ENCODE measurements around the gene SSRP1. TPM values are rescaled to one million over a fixed set of nuclear protein-coding genes. Genes with fewer than 3 reads are reported as not detected.

The SSRP1 gene
- total RNA-seq, 2 experiments from 2014 or later: 158 to 196 TPM

Other genes with a start within 250 kb of the SSRP1 start
- not detected for gene LRRC55, start 153.9 kb downstream of the SSRP1 start, total RNA-seq
- gene APLNR, start 98.6 kb downstream of the SSRP1 start, total RNA-seq: not detected
- gene TNKS1BP1, start 10.9 kb downstream of the SSRP1 start, total RNA-seq: 1 to 10 TPM; 4.4 to 5.8 TPM
- gene P2RX3, start 2.5 kb upstream of the SSRP1 start, total RNA-seq: not detected
- not detected for gene PRG3, start 45.3 kb upstream of the SSRP1 start, total RNA-seq
- under 1 TPM; 0.59 to 0.79 TPM for gene PRG2, start 54.8 kb upstream of the SSRP1 start, total RNA-seq
- gene SLC43A3, start 91.2 kb upstream of the SSRP1 start, total RNA-seq: 100 to 1,000 TPM; 106 to 117 TPM
- gene RTN4RL2, start 124.6 kb upstream of the SSRP1 start, total RNA-seq: not detected
- 10 to 100 TPM; 24.6 to 25.8 TPM for gene SLC43A1, start 179.8 kb upstream of the SSRP1 start, total RNA-seq
- 10 to 100 TPM; 74.5 to 92.9 TPM for gene TIMM10, start 194.9 kb upstream of the SSRP1 start, total RNA-seq
- not detected for gene SMTNL1, start 201.7 kb upstream of the SSRP1 start, total RNA-seq
- gene UBE2L6, start 231.8 kb upstream of the SSRP1 start, total RNA-seq: 100 to 1,000 TPM; 245 to 317 TPM